HCT116 (cell line): Measurements from ENCODE around the gene KNDC1. TPM values are rescaled to one million over a fixed set of nuclear protein-coding genes. Genes with fewer than 3 reads are reported as not detected.

Experiments used
- ATAC-seq: fragments of 200-7000 bp; cut with Tn5 transposase; 2 replicates; pipeline ENCODE4 v1.9.1; 2020; ENCODE audit warnings: mild to moderate bottlenecking, moderate library complexity
- BruUV-seq: library from RNA; stranded (reverse); fragments of 400-500 nt; replicated peaks from 2 replicates; lab custom pipeline; 2021; lab: Mats Ljungman, UMichigan
- CTCF ChIA-PET: fragments of 300-600 bp; sonication (Branson Sonifier 250); formaldehyde crosslinking; loops from one replicate; lab custom pipeline; 2021; ENCODE audit warnings: antibody characterized with exemption; lab: Charles Lee
- POLR2A ChIA-PET: fragments of 300-600, 350-600 bp; sonication (Branson Sonifier 250); formaldehyde crosslinking; loops from one replicate; lab custom pipeline; 2021; ENCODE audit warnings: antibody characterized with exemption; lab: Charles Lee
- RAD21 ChIA-PET, 2 experiments: fragments of 300-600 bp; sonication (Branson Sonifier 250); formaldehyde crosslinking; loops; one replicate each; lab custom pipeline; 2023; ENCODE audit warnings: low total read pairs in 2 of 2; ENCODE audit not compliant: uncharacterized antibody in 2 of 2, unreplicated experiment in 2 of 2, low non-redundant PET in 1 of 2; lab: Charles Lee
- DNase-seq: peaks from one replicate; pipeline ENCODE4 v3.0.0-alpha.2; 2010; ENCODE audit warnings: low read depth, low spot score
- H2AFZ ChIP-seq: fragments of 200-600 bp; shearing (Covaris generic), sonication (generic); 2 replicates; pipeline ENCODE4 v1.6.1; 2017; ENCODE audit warnings: low read depth, mixed run types, mixed read lengths, antibody characterized with exemption, low read length; ENCODE audit not compliant: poor library complexity, severe bottlenecking
- H3K27ac ChIP-seq: 2 replicates; pipeline ENCODE4 v1.5.1; 2012; ENCODE audit warnings: low read depth, low read length
- H3K27me3 ChIP-seq: fragments of 200-600 bp; sonication (generic); 2 replicates; pipeline ENCODE4 v1.6.1; 2016; ENCODE audit warnings: mixed run types, low read length, mixed read lengths; ENCODE audit not compliant: insufficient read depth
- H3K36me3 ChIP-seq, 2 experiments: fragments of 200-500 bp in 1 of 2; fragments of 200-600 bp in 1 of 2; sonication (Bioruptor generic) in 1 of 2; sonication (generic) in 1 of 2; 2 replicates each; pipeline versions ENCODE4 v1.5.1 to v1.6.1; 2014 to 2016; ENCODE audit warnings: low read length in 2 of 2, inconsistent platforms in 1 of 2, mixed read lengths in 1 of 2, mixed run types in 1 of 2; ENCODE audit not compliant: insufficient read depth in 2 of 2, control insufficient read depth in 1 of 2
- H3K4me1 ChIP-seq, 2 experiments: fragments of 200-600 bp in 1 of 2; sonication (generic) in 1 of 2; 2 replicates each; pipeline versions ENCODE4 v1.5.1 to v1.6.1; 2012 to 2017; ENCODE audit warnings: low read length in 2 of 2, inconsistent platforms in 1 of 2, mild to moderate bottlenecking in 1 of 2, mixed read lengths in 1 of 2, mixed run types in 1 of 2, moderate library complexity in 1 of 2; ENCODE audit not compliant: insufficient read depth in 2 of 2, control insufficient read depth in 1 of 2
- H3K4me2 ChIP-seq: fragments of 200-600 bp; sonication (generic); 2 replicates; pipeline ENCODE4 v1.6.1; 2017; ENCODE audit warnings: mixed run types, low read length, mixed read lengths
- H3K4me3 ChIP-seq, 2 experiments: fragments of 200-600 bp in 1 of 2; sonication (generic) in 1 of 2; replicated peaks in 1 of 2; 2 replicates each; pipeline ENCODE4 v1.5.1; 2011 to 2016; ENCODE audit warnings: low read length in 2 of 2, control low read depth in 1 of 2, low read depth in 1 of 2, mild to moderate bottlenecking in 1 of 2, mixed read lengths in 1 of 2, mixed run types in 1 of 2
- H3K79me2 ChIP-seq: fragments of 200-600 bp; sonication (generic); 2 replicates; pipeline ENCODE4 v1.6.1; 2017; ENCODE audit warnings: mild to moderate bottlenecking, mixed run types, low read length, moderate library complexity, mixed read lengths; ENCODE audit not compliant: insufficient read depth
- H3K9ac ChIP-seq: fragments of 200-600 bp; sonication (generic); 2 replicates; pipeline ENCODE4 v1.6.1; 2016; ENCODE audit warnings: low read length, mixed read lengths
- H3K9me2 ChIP-seq: fragments of 200-600 bp; sonication (generic), shearing (Covaris generic); 2 replicates; pipeline ENCODE4 v1.6.1; 2017; ENCODE audit warnings: mixed run types, mild to moderate bottlenecking, moderate library complexity; ENCODE audit not compliant: insufficient read depth
- H3K9me3 ChIP-seq, 2 experiments: fragments of 200-500 bp in 1 of 2; fragments of 200-600 bp in 1 of 2; sonication (Bioruptor generic) in 1 of 2; sonication (generic) in 1 of 2; 2 replicates each; pipeline ENCODE4 v1.6.1; 2014 to 2017; ENCODE audit warnings: low read length in 2 of 2, mixed read lengths in 2 of 2, inconsistent platforms in 1 of 2, low read depth in 1 of 2, mild to moderate bottlenecking in 1 of 2, mixed run types in 1 of 2, moderate library complexity in 1 of 2; ENCODE audit not compliant: control insufficient read depth in 1 of 2, insufficient read depth in 1 of 2
- H4K20me1 ChIP-seq: fragments of 200-600 bp; sonication (generic), shearing (Covaris generic); 2 replicates; pipeline ENCODE4 v1.6.1; 2017; ENCODE audit warnings: mixed run types, mild to moderate bottlenecking, moderate library complexity; ENCODE audit not compliant: insufficient read depth
- ATF3 ChIP-seq: IDR thresholded peaks from 2 replicates; pipeline ENCODE4 v1.6.1; 2012
- CBX3 ChIP-seq: IDR thresholded peaks from 2 replicates; pipeline ENCODE4 v1.6.1; 2012; ENCODE audit warnings: low read depth
- CEBPB ChIP-seq: IDR thresholded peaks from 2 replicates; pipeline ENCODE4 v1.6.1; 2012; ENCODE audit warnings: low read depth
- CTCF ChIP-seq, 3 experiments: fragments of 200-600 bp in 1 of 3; sonication (generic) in 1 of 3; IDR thresholded peaks in 2 of 3; conservative IDR thresholded peaks in 1 of 3; 2 replicates each; pipeline ENCODE4 v1.5.1; 2012 to 2017; ENCODE audit warnings: low read depth in 2 of 3, low read length in 2 of 3, antibody characterized with exemption in 1 of 3, borderline replicate concordance in 1 of 3, control low read depth in 1 of 3, mild to moderate bottlenecking in 1 of 3, mixed read lengths in 1 of 3, mixed run types in 1 of 3, moderate library complexity in 1 of 3; ENCODE audit not compliant: insufficient read depth in 1 of 3
- EGR1 ChIP-seq: IDR thresholded peaks from 2 replicates; pipeline ENCODE4 v1.6.1; 2012; ENCODE audit warnings: low read depth
- ELF1 ChIP-seq: IDR thresholded peaks from 2 replicates; pipeline ENCODE4 v1.6.1; 2012; ENCODE audit warnings: low read depth, borderline replicate concordance
- EZH2 ChIP-seq: fragments of 200-600 bp; sonication (generic); IDR thresholded peaks from 2 replicates; pipeline ENCODE4 v1.6.1; 2017; ENCODE audit warnings: antibody characterized with exemption, mixed run types
- EZH2phosphoT487 ChIP-seq: fragments of 200-600 bp; IDR thresholded peaks from 2 replicates; pipeline ENCODE4 v1.6.1; 2018; ENCODE audit warnings: antibody characterized with exemption, borderline replicate concordance
- FOSL1 ChIP-seq: IDR thresholded peaks from 2 replicates; pipeline ENCODE4 v1.6.1; 2012; ENCODE audit warnings: low read depth
- MAX ChIP-seq: IDR thresholded peaks from 2 replicates; pipeline ENCODE4 v1.6.1; 2012
- POLR2A ChIP-seq: IDR thresholded peaks from 2 replicates; pipeline ENCODE4 v1.7.0; 2011; ENCODE audit warnings: borderline replicate concordance; ENCODE audit not compliant: insufficient read depth, insufficient read length; ENCODE audit errors: extremely low read depth
- POLR2AphosphoS5 ChIP-seq: IDR thresholded peaks from 2 replicates; pipeline ENCODE4 v1.6.1; 2011; ENCODE audit warnings: mild to moderate bottlenecking, low read depth, low read length, moderate library complexity
- RAD21 ChIP-seq: IDR thresholded peaks from 2 replicates; pipeline ENCODE4 v1.6.1; 2012; ENCODE audit warnings: low read depth, mild to moderate bottlenecking
- SIN3A ChIP-seq: IDR thresholded peaks from 2 replicates; pipeline ENCODE4 v1.6.1; 2012; ENCODE audit warnings: low read depth
- SP1 ChIP-seq: IDR thresholded peaks from 2 replicates; pipeline ENCODE4 v1.6.1; 2012; ENCODE audit warnings: low read depth
- SRF ChIP-seq: IDR thresholded peaks from 2 replicates; pipeline ENCODE4 v1.6.1; 2012; ENCODE audit warnings: low read depth
- TCF7L2 ChIP-seq: IDR thresholded peaks from 2 replicates; pipeline ENCODE4 v1.7.0; 2011; ENCODE audit warnings: borderline replicate concordance, inconsistent platforms; ENCODE audit not compliant: insufficient read depth, insufficient read length; ENCODE audit errors: extremely low read depth
- YY1 ChIP-seq: IDR thresholded peaks from 2 replicates; pipeline ENCODE4 v1.6.1; 2011; ENCODE audit warnings: low read length, low read depth, moderate library complexity, mild to moderate bottlenecking; ENCODE audit not compliant: insufficient replicate concordance; ENCODE audit errors: extremely low read depth
- ZBTB33 ChIP-seq: IDR thresholded peaks from 2 replicates; pipeline ENCODE4 v1.6.1; 2011; ENCODE audit warnings: mild to moderate bottlenecking, low read length, moderate library complexity; ENCODE audit not compliant: insufficient replicate concordance; ENCODE audit errors: extremely low read depth
- intact Hi-C: fragments of 100-400 bp; cut with micrococcal nuclease; formaldehyde crosslinking; loops from 2 replicates; pipeline ENCODE4 v1.10.0; 2022
- total RNA-seq: library from RNA; stranded (reverse); gene quantifications from one replicate; pipeline ENCODE4 v1.2.1, GENCODE V29; 2021; ENCODE audit not compliant: unreplicated experiment

Gene KNDC1
- total RNA-seq, 1 experiment from 2014 or later, result 3.6 TPM

- DNase-seq (no peak), ATAC-seq (no peak)
- intact Hi-C loops, result no loop called here
- H2AFZ ChIP-seq, result no peak overlapping the region
- no peak overlapping the region for H3K9ac ChIP-seq
- ChIA-PET RAD21 (no interaction called here), POLR2A (no interaction called here), CTCF (no interaction called here)
- no peaks in the 10 kb centered on the region for H3K79me2 ChIP-seq
- no peaks in the 10 kb centered on the region for H3K27me3 ChIP-seq
- no peak overlapping the region for H3K4me3 ChIP-seq
- H3K9me3 ChIP-seq, result no peaks in the 10 kb centered on the region
- H3K4me1 ChIP-seq, result no peaks in the 10 kb centered on the region
- no peak for TF ChIP-seq TCF7L2
- TF ChIP-seq CEBPB, result no peak
- TF ChIP-seq CBX3, result no peak
- no peak for TF ChIP-seq ATF3
- TF ChIP-seq POLR2A, result no peak
- no peak for TF ChIP-seq POLR2AphosphoS5
- no peak for TF ChIP-seq ELF1
- TF ChIP-seq MAX, result no peak
- TF ChIP-seq EZH2, result no peak
- TF ChIP-seq CTCF (IDR thresholded peaks at IDR 0.05 in 2 of 3, conservative IDR thresholded peaks at IDR 0.05 in 1 of 3; ENCODE audit: borderline replicate concordance in 1 of 3, insufficient read depth in 1 of 3, low read depth in 2 of 3, low read length in 2 of 3), result no peak
- no peak for TF ChIP-seq EZH2phosphoT487
- TF ChIP-seq SIN3A, result no peak
- TF ChIP-seq SP1, result no peak
- TF ChIP-seq ZBTB33, result no peak
- TF ChIP-seq EGR1, result no peak
- no peak for TF ChIP-seq SRF
- TF ChIP-seq YY1, result no peak
- no peak for TF ChIP-seq FOSL1
- no peak for TF ChIP-seq RAD21
- no peaks in the 10 kb centered on the region for H4K20me1 ChIP-seq
- H3K36me3 ChIP-seq, result no peaks in the 10 kb centered on the region
- H3K27ac ChIP-seq, result no peak overlapping the region
- no TSS peak for BruUV-seq
- no peaks in the 10 kb centered on the region for H3K9me2 ChIP-seq
- no peak overlapping the region for H3K4me2 ChIP-seq
Observed at GRCh38 chr10:133191651-133192050, 31.6 kb downstream of the KNDC1 start.
